SK-MEL-5 (cell line): ENCODE results near the gene HECTD4. TPM values are rescaled to one million over a fixed set of nuclear protein-coding genes. Genes with fewer than 3 reads are reported as not detected.
"Not testable (repeated sequence)": the region's sequence is repeated elsewhere in the genome, so short reads cannot be mapped to it uniquely, and the experiment has no call there.

Experiments used
- DNase-seq: peaks from one replicate; pipeline ENCODE4 v3.0.0-alpha.2; 2016; ENCODE audit warnings: low read depth, low spot score
- in situ Hi-C: cut with HindIII; loops from 2 replicates; pipeline ENCODE4 v1.10.0; 2016; ENCODE audit warnings: low sequenced_read_pairs, high pct_unique_total_duplicates, low pct_unique_long_range_greater_than_20kb
- total RNA-seq: library from RNA; depleted of rRNA; stranded (reverse); fragments of >200 nt; shearing (Covaris generic); gene quantifications from 2 replicates; pipeline ENCODE4 v1.2.3, GENCODE V29; 2014

HECTD4 gene
- total RNA-seq, 1 experiment from 2014 or later: 8.4 TPM

- in situ Hi-C loops: no loop called here
- DNase-seq: no peak
These were observed 215.9 kb downstream of the HECTD4 start for GRCh38 chr12:112166051-112167015.

- no peak for DNase-seq
- in situ Hi-C loops: no loop called here
These were observed 216.6 kb downstream of the HECTD4 start for GRCh38 chr12:112165624-112166023.

DNA sequence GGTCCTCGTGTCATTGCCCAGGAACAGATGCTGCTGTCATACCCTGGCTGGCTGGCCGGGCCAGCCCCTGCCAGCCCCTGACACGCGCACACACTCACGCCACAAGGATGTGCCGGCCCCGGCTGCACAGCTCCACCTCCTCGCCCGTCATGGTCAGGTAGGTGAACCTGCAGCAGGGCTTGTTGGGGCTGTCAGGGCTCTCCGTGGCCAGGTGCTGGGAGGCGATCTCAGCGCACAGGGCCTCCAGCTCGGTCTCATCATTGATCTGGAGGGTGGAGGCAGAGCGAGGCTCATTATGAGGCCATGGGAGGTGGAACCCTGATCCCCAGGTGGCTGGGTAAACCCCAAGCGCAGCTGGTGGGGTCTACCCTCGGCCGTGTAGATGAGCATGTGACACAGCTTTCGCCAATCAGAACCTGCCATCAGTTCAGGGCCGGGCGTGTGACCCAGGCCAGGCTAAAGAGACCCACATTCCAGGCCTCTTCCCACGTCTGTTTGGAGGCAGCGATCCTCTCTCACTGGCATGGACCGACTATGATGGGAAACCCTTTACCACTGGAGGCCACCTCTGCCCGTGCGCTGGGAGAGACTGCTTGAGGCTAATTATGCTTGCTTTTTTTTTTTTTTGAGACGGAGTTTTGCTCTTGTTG, 218.1 kb downstream of the HECTD4 start:
- DNase-seq: no peak
- in situ Hi-C loops: no loop called here

DNA sequence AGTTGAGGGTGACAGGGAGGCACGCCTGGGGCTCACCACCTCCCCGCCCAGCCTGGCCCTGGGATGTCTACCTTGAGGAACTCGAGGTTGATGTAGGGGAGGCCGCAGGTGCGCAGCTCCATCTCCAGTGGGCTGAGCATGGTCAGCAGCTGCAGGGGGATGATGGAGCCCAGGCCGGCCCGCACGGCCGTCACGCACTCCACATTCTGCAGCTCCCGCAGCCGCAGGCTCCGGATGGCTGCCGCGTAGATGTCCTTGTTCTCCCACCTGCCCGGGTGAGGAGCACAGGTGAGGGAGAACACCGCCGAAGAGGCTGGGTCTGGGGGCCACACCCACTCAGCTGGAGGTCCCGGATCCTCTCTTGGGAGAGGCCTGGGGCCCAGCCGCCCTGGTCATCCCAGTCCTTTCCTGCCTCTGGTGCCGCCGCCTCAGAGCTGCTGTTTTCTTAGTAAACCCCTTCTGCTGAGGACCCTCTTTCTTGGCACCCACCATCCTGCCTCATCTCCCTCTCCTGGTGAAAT, 218.7 kb downstream of the HECTD4 start:
- no peak for DNase-seq
- in situ Hi-C loops: no loop called here

DNA sequence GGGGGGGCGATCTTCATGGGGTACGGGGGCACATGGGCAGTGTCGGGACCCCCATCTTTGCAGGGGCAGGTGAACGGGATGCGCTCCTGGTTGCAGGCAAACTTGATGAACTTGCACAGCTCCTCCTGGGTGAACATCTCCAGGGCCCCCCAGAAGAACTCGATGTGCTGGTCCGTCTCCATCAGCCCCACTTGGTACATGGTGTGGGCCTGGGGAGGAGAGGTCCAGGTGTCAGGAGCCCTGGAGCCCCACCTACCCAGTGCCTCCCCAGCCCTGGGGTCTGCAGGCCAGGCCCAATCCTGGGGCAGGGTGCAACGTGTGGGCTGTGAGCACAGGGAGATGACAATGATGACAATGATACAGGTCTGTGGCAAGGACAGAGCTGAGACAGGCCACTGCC, 219.2 kb downstream of the HECTD4 start:
- no peak for DNase-seq
- in situ Hi-C loops: no loop called here

DNA sequence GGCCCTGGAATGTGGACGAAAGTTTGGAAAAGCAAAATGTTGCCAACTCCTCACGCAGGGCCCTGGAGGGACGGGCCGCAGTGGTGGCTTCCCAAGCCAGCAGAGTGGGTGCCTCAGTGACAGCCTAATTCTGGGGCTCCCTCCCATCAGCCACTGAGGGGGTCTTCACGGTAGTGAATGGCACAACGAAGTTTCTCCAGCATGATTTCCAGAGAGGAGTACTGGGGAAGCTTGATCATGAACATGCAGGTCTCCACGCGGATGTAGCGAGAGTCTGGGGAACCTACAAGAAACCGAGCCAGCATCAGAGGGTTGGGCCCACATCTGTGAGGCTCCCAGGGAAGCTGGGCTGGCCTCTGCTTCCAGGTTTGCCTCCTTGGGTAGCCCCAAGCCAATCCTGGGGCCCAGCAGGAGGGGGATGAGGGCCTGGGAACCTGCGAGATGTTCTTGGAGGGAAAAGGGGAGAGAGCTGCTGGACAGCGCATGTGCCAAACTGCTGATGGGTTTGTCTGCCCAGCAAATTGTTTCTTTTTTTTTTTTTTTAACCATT, 219.9 kb downstream of the HECTD4 start:
- no peak for DNase-seq
- in situ Hi-C loops: no loop called here

- no peak for DNase-seq
- in situ Hi-C loops: no loop called here
These were observed 220.5 kb downstream of the HECTD4 start for GRCh38 chr12:112161711-112162110.

DNA sequence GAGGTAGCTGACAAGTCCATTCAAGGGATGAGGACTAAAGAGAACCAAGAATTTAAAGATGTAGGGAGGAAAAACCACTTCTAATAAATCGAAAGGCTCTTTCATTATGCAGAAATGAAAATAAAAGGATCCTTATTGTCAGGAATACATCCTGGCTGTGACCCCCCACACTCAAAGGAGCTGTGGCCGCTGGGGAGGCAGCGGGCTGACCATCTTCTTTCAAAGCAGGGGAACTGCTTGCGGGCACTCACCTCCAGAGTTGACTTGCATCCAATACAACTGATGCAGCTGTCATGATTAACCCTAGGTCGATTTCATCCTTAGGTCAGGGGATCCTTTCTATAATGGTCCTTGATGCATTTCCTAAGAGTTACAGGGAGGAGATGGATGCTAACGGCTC, 221.6 kb downstream of the HECTD4 start:
- in situ Hi-C loops: no loop called here

GRCh38 chr12:112159146-112159541, 223.1 kb downstream of the HECTD4 start:
- DNase-seq: no peak
- in situ Hi-C loops: no loop called here

More for the DNA sequence above, 221.6 kb downstream of the HECTD4 start:
- no peak for DNase-seq

- DNase-seq, in situ Hi-C loops: not testable (repeated sequence)
These were observed 223.6 kb downstream of the HECTD4 start for GRCh38 chr12:112158461-112159145.

DNA sequence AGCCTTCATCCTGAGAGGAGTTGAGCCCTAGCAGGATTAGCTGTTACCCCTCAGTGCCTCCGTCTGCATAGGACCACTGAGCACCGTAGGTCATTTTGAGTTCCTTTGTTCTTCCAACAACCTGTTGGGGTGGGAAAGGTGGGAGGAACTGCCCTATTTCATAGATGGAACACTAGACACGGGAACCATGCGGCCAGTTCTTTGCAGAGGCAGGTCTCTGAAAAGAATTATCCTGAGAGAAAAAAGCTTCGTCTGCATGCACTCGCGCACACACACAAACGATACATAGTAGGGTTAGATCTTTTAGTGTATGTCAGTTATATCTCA, 228.4 kb downstream of the HECTD4 start:
- in situ Hi-C loops: no loop called here

DNA sequence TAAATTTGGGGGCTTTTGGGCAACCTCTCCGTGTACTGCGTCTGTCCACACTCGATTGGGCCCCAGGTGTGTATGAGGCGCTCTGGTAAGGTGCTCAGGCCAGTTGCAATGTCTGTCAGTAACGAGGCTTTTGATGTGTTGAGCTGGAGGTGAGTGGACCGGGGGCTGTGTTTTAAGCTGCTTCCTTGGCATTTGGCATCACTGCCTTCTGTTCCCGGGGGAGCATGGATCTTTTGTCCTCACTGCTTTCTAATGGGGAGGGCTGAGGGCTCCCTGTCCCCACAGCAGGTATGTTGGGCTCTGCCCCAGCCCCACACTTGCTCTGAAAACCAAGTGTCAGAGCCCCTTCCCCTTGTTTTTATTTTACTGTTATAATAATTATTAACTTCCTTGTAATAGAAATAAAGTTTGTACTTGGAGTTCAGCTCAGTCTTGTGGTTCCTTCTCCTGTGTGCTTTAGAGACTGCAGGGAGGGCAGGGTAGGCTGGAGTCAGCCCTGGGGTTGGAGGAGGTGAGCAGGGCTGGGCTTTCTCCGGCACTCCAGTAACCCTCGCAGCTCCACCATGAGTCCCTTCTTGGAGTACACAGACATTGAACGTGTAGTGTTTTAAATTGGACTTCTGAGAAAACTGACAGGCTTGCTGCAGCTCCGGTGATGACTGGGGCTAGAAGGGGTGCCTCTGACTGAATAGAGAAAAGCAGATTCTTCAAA, 228.9 kb downstream of the HECTD4 start:
- in situ Hi-C loops: no loop called here
- DNase-seq: no peak

More for the DNA sequence above, 228.4 kb downstream of the HECTD4 start:
- DNase-seq: no peak

- DNase-seq: no peak
- in situ Hi-C loops: no loop called here
These were observed 230.3 kb downstream of the HECTD4 start for GRCh38 chr12:112151766-112152541.

DNA sequence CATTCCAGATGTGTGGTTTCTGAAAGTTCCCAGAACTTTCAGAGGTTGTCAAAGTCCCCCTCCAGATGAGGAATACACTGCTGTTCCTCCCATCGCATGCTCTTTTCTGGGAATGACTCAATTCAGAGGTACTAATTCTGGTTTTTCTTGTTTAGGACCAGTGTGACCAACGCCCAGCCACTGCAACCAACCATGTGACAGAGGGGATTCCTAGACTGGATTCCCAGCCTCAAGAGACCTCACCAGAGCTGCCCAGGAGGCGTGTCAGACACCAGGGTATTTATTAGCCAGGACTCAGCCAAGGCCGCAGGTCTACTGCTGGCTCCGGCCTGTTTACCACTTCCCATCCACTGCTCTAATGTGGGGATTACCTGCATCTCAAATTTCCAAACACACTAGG, 232.6 kb downstream of the HECTD4 start:
- in situ Hi-C loops: no loop called here
- no peak for DNase-seq

GRCh38 chr12:112148031-112148513, 234.2 kb downstream of the HECTD4 start:
- DNase-seq: peak; percentile 16
- in situ Hi-C loops: no loop called here

GRCh38 chr12:112146123-112146522, 236.1 kb downstream of the HECTD4 start:
- DNase-seq: no peak
- in situ Hi-C loops: no loop called here
